ENCODE data around the gene HTR4. TPM values are rescaled to one million over a fixed set of nuclear protein-coding genes. Genes with fewer than 3 reads are reported as not detected.

The HTR4 gene
- total RNA-seq, 2 donors from 2014 or later: not detected

DNA sequence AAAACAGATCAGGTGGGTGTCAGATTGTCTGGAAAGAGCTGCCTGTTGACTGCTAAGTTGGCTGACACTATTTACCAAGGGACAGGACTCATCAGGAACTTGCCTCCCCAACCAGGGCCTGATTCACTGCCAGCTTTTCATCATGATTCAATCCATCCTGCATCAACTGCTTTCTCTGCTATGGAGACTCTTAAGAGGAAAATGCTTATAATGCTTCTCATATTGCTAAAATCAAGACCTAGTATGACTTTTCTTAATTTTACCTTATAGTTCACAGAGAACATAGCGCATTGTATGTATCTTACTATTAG is 21.3 kb downstream of the HTR4 start:
- H3K9me3 Mint-ChIP-seq: no peaks in the 10 kb centered on the region
- ATAC-seq (peak in 1 of 2 donors; percentile 40), DNase-seq (ENCODE audit: low spot score in 2 of 2) (no peak)
- no peak overlapping the region for H3K27ac Mint-ChIP-seq
- no peaks in the 10 kb centered on the region for H3K36me3 Mint-ChIP-seq

DNA sequence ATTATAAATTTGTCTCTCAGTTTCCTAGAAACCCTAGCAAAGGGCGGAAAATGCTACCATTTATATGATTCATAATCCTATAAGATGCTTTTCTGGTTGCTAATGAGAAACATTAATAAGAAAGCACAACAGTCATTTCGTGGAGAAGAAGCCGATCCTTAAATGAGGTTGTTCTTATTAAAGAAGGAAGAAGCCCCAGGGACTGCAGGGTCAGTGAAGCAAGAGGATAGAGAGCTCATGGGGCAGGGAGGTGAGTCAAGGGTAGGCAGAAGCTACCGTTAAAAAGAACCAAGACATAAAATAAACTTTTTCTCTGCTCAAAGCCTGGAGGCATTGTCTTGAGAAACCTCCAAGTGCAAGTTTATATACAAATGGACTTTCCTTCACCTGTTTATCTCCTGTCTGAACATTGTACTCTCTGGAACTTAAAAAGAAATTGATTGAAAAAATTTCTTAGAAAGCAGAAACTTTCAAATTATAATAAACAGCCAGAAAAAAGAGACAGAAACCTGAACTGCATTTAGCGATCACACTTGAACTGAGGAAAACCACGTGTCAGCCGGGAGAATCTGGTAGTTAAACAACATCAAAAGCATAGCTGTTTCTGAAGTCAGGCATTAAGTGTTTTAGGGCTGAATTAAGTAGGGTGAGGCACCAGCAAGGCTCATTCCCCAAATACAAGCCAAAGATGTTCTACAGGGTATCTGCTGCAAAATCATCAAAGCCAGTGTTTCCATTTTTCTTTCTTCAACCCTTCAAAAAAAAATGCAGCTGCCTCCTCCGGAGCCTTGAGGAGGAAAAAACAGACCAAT is 21.9 kb downstream of the HTR4 start:
- Mint-ChIP-seq H3K9me3 (no peaks in the 10 kb centered on the region), H3K27ac (no peak overlapping the region), H3K36me3 (no peaks in the 10 kb centered on the region)
- DNase-seq (ENCODE audit: low spot score in 2 of 2) (no peak), ATAC-seq (no peak)

DNA sequence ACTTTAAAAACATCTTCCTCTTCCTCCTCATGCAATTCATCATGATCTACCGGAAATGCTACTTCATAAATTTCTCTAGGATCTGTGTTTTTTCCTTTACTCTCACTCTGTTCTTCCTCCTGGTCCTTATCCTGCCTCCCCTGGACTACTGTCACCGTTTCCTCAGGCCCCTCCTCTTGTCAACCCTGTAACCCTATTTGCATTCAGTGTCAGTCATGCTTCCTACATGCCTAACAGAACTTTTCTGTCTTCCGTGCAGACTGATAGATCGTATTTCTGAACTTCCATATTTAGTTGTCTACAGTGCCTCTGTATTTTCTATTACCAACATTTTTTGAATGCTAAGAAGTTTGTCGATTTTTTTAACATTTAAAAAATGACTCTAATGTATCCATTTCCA is 27.3 kb downstream of the HTR4 start:
- Mint-ChIP-seq H3K9me3 (no peaks in the 10 kb centered on the region), H3K36me3 (no peaks in the 10 kb centered on the region), H3K27ac (no peak overlapping the region)
- ATAC-seq (no peak), DNase-seq (ENCODE audit: low spot score in 2 of 2) (no peak)

DNA sequence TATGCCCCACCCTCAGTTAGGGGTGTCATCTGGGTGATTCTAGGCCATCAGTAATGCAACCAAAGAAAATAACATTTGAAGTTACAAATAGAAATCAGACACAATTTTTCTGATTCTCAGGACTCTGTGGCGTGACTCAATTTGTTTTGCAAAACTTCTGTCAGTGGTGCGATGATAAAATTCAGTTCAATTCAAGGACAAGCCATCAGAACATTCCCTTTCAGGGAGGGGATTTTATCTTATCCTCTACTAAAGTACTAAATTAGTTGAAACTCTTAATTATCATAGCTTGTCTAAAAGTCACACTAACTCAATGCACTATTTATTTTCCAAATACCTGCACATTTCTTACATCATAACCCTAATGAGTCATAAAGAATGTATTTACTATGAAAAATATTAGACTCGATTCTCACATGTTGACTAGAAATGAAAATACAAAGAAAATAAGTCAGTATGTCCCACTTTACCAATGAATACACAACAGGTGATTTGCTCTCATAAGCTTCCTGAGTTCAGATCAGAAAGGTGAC is 28.2 kb downstream of the HTR4 start:
- ATAC-seq (no peak), DNase-seq (ENCODE audit: low spot score in 2 of 2) (no peak)
- Mint-ChIP-seq H3K36me3 (no peaks in the 10 kb centered on the region), H3K9me3 (no peaks in the 10 kb centered on the region), H3K27ac (no peak overlapping the region)

DNA sequence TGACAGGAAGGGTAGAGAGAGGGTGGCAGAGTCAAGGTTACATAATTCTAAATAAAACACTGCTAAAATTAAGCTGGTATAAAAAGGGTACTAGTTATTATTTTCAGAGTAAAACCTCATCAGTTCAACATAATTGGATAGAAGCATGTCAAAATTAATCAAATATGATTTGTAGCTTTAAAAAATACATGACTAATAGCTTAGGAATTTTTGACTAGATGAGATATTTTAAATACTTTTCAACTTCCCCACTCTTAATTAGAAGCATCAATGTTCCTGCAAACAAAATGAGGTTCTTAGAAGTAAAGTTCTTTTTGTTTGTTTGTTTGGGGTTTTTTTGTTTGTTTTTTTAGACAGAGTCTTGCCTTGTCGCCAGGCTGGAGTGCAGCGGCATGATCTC is 29.1 kb downstream of the HTR4 start:
- Mint-ChIP-seq H3K27ac (no peak overlapping the region), H3K36me3 (no peaks in the 10 kb centered on the region), H3K9me3 (no peaks in the 10 kb centered on the region)
- ATAC-seq (no peak), DNase-seq (ENCODE audit: low spot score in 2 of 2) (no peak)

DNA sequence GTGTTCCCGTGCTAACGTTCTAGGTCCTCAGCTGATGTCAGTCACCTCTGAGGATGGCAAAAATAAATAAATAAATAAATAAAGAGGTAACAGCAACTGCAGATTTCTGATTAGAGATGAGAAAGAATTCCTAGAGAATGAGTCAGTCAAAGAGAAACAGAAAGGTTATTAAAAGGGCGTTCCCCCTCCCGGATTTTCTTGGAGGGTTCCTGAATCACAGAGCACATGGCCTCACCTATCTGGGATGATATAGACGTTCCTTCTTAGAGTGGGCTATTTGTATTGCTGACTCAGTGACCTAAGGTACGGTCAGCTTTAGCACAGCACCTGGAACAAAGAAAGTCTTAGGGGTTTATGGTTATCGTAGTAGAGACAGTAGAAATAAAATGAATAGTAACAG is 30.6 kb downstream of the HTR4 start:
- no peak overlapping the region for H3K27ac Mint-ChIP-seq
- ATAC-seq: no peak
- no peaks in the 10 kb centered on the region for H3K36me3 Mint-ChIP-seq
- DNase-seq (ENCODE audit: low spot score in 2 of 2): no peak
- H3K9me3 Mint-ChIP-seq: no peaks in the 10 kb centered on the region

DNA sequence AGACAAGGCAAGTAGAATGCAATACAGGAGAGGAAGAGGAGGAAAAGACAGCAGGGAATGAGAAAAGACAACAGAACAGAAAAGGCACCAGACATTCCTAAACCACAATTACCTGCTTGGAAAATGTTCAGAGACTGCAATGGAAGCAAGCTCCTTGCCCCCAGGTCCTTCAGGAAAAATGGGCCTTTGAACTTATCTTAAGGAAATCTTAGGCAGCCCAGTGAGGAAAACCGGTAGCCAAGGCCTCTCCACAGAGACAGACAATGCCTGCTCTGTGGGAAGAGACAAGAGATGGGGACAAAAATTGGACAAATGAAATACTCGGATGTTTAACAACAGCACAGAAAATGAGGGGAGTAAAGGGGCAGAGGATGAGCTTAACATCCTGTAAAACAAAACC is 31.2 kb downstream of the HTR4 start:
- no peaks in the 10 kb centered on the region for H3K36me3 Mint-ChIP-seq
- H3K27ac Mint-ChIP-seq: no peak overlapping the region
- DNase-seq (ENCODE audit: low spot score in 2 of 2): no peak
- no peak for ATAC-seq
- H3K9me3 Mint-ChIP-seq: no peaks in the 10 kb centered on the region

DNA sequence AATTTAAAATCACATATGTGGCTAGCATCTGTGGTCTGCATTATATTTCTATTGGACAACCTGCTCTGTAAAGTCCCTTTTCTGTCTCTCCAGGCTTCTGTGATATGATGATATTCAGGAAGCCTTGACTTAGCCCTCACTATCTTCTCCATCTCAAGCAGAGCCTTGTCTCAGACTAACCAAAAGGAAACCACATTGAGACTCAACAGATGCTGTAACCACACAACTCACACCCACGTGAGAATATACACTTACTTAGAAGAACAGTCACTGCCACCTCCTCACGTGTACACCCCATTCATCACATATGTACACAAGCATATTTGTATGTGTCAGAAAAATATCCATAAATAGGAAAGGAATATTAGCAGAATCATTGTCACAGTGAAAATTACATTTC is 33.6 kb downstream of the HTR4 start:
- peak; percentile 93 to 95 for ATAC-seq
- no peaks in the 10 kb centered on the region for H3K9me3 Mint-ChIP-seq
- H3K27ac Mint-ChIP-seq: no peak overlapping the region
- H3K36me3 Mint-ChIP-seq: no peaks in the 10 kb centered on the region
- DNase-seq (ENCODE audit: low spot score in 2 of 2): no peak

DNA sequence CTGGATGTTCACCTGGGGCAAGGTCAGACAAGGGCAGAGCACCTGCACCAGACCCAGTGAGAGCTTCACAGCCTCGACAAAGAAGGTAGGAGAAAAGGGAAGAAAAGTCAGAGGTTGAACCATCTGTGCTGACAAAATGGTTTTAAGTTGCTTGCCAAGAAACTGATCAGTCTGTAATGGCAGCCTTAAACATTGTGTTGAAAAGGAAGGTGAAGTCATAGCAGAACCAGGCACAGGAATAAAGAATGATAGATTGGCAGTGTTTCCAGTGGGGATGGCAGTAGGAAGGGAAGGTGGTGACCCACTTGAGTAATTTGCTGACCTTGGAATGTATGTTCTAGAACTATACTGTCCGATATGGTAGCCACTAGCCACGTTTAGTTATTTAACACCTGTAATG is 34.2 kb downstream of the HTR4 start:
- DNase-seq (ENCODE audit: low spot score in 2 of 2) (no peak), ATAC-seq (no peak)
- no peaks in the 10 kb centered on the region for H3K36me3 Mint-ChIP-seq
- no peaks in the 10 kb centered on the region for H3K9me3 Mint-ChIP-seq
- H3K27ac Mint-ChIP-seq: no peak overlapping the region

DNA sequence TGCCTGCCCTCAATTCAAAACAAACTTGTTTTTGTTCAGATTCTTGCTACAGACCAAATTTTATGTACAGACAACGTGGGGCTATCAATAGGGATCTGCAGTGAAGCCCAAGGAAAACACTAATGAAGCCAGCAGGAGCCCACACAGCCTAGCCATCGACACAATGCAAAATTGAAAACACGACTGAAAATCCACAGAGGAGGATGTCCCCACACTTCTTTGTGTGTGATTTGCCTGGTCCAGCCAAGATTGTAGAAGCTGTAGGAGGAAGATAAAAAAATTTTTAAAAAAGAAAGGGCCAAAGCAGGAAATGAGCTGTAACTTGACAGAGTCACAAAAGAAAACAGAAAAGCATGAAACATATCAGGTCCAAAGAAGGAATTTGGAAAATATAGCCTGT is 34.8 kb downstream of the HTR4 start:
- Mint-ChIP-seq H3K9me3 (no peaks in the 10 kb centered on the region), H3K36me3 (no peaks in the 10 kb centered on the region), H3K27ac (no peak overlapping the region)
- DNase-seq (ENCODE audit: low spot score in 2 of 2) (no peak), ATAC-seq (no peak)

DNA sequence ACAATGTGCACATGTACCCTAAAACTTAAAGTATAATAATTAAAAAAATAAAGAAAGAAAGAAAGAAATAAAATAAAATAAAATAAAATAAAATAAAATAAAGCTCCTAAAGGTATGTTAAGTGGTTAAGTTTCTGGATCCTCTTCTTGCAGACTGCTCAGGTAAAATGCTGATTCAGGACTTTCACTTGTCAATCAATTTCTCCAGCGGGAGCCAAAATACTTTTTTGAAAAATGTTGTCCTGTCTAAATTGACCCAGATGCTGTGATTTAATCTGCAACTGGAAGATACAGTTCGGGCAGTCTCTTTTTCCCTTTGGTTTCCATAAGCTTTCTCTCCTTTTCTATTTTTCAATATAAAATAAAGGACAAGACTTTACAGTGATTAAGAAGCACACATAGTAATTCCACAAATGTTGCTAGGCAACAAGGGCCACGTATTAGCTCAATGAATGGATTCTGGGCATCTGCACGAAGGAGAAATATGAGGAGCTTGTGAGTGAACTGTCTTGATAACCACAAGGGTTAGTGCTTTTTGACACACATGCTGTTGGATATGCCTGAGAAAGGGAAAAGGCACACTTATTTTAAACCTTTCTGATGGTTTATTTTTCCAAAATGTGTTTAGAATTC is 38.6 kb downstream of the HTR4 start:
- no peak overlapping the region for H3K27ac Mint-ChIP-seq
- H3K36me3 Mint-ChIP-seq: no peaks in the 10 kb centered on the region
- no peaks in the 10 kb centered on the region for H3K9me3 Mint-ChIP-seq
- no peak for DNase-seq (ENCODE audit: low spot score in 2 of 2)
- ATAC-seq: no peak

DNA sequence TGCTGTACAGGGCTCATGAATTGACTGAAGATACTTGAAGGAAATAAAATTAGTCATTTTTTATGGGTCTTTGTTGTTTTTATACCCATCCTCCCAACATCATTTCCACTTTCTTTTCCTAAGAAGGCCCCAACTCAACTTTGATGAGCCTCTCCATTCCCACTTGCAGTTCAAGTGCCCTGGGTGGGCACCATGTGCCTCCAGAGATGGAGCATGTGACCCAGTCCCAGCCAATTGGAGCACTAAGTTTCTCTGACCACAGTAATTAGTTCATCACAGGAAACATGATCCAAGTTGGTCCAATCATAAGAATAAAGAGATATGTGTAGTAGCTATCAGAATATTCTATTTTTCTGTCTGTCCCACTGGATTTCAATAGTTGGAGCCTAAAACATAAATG is 46.9 kb downstream of the HTR4 start:
- Mint-ChIP-seq H3K27ac (no peak overlapping the region), H3K9me3 (peaks cover 0 to 4% of the 10 kb centered on the region in 2 donors), H3K36me3 (no peaks in the 10 kb centered on the region)
- ATAC-seq (no peak), DNase-seq (ENCODE audit: low spot score in 2 of 2) (no peak)

DNA sequence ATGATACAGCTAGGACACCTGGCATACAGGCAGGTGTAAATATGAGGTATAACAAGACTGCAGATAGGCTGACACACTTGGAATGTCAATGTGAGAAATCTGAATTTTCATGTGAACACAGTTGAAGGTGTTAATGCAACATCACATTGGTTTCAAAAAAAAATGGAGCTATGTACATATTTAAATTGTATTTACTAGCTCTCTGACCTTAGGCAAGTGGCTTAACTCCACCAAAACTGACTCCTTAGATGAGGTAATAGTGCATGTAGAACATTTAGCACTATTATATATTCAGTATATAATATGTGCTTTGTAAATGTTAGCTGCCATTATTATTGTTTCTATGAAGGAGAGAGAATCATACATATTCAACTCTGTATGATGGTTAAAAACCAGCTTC is 48.0 kb downstream of the HTR4 start:
- no peak for DNase-seq (ENCODE audit: low spot score in 2 of 2)
- ATAC-seq: no peak
- no peaks in the 10 kb centered on the region for H3K36me3 Mint-ChIP-seq
- H3K9me3 Mint-ChIP-seq: peaks cover 0 to 4% of the 10 kb centered on the region in 2 donors
- H3K27ac Mint-ChIP-seq: no peak overlapping the region

DNA sequence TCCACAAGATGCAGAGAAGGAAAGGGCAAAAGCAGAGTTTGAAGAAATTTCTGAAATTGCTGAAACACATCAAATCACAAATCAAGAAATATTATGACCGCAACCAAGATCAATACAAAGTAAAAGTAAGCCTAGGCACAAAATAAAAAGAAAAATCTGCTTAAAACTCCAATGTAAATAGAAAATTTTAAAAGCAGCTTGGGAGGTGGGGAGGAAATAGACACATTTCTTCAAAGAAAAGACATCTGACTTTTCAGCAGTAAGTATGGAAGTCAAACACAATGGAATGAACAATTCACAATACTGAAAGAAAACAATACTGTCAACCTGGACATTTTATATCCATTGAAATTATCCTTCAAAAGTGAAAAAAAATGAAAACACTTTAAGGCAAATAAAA is 55.1 kb downstream of the HTR4 start:
- Mint-ChIP-seq H3K36me3 (peaks cover 6 to 12% of the 10 kb centered on the region in 2 donors), H3K9me3 (peaks cover 10 to 14% of the 10 kb centered on the region in 2 donors), H3K27ac (no peak overlapping the region)
- ATAC-seq: no peak
- no peak for DNase-seq (ENCODE audit: low spot score in 2 of 2)

DNA sequence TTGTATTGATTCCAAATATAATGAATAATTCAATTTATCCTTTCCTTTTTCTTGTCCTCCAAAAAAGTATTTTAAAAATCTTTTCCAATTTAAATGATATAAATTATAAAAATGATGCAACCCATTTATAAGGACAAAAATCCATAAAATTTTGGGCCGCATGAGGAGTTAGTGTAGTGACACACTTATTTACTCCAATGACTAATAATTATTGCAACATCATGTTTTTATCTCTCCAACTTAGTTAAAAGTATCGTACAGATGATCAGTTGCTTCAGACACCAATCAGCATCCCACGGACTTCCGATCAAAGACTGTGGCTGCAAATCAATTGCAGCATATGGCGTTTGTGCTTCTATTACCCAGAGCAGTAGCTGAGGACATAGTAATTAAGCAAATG is 58.6 kb downstream of the HTR4 start:
- Mint-ChIP-seq H3K9me3 (peaks cover 10 to 14% of the 10 kb centered on the region in 2 donors), H3K27ac (no peak overlapping the region), H3K36me3 (peaks cover 6 to 12% of the 10 kb centered on the region in 2 donors)
- ATAC-seq: no peak
- DNase-seq (ENCODE audit: low spot score in 2 of 2): no peak

DNA sequence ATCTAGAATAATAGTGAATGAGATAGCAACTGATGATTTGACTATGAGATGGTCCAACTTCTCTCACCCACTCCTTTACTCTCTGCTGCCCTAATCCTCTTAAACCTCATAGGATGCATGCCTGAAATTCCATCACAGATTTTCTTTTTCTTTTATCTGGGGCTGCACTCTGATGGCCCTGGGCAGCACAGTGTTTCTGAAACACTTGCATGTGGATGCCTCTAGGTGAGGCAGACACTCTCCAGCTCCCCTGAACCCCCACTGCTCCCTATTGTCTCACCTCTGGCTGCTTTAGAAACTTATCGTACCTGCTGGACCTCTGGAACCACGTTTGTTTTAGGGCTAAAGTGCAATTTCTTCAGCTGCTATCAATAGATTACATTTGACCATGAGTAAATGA is 67.5 kb downstream of the HTR4 start:
- Mint-ChIP-seq H3K27ac (no peak overlapping the region), H3K9me3 (no peaks in the 10 kb centered on the region), H3K36me3 (no peaks in the 10 kb centered on the region)
- ATAC-seq (no peak), DNase-seq (ENCODE audit: low spot score in 2 of 2) (no peak)

DNA sequence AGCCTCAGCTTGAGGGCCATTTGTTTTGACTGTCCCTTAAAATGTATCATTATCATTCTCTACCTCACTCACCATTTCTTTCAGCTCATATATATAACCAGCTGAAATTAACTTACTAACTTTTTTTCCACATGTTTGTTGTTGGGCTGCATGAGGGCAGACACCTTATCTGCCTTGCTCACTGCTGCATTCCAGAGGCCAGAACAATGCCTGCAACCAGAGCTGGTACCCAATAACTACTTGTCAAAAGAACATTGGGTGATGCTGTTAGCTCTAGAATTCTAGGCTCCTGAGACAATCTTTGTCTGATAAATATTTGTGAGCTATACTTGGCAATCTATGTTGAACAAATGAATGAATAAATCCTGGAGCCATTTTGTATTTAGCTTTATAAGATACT is 68.3 kb downstream of the HTR4 start:
- DNase-seq (ENCODE audit: low spot score in 2 of 2) (no peak), ATAC-seq (no peak)
- H3K36me3 Mint-ChIP-seq: no peaks in the 10 kb centered on the region
- no peak overlapping the region for H3K27ac Mint-ChIP-seq
- H3K9me3 Mint-ChIP-seq: no peaks in the 10 kb centered on the region

DNA sequence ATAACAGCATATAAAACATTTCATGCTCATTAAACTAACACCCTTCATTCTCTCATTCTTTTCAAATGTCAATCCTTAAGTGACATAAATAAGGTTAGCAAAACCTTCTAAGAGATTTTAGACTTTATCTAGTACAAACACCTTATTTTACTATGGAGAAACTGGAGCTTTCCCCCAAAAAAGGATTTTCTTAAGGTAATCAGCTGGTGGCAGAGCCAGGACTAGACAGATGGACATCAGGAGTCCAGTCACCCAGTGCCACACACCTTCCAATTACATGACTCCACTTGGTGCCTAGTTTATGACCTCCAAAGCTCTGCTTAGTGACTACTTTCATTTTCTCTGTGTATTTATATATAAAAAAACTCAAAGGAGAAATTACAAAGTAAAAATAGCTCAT is 70.2 kb downstream of the HTR4 start:
- Mint-ChIP-seq H3K9me3 (peaks cover 0 to 6% of the 10 kb centered on the region in 2 donors), H3K36me3 (no peaks in the 10 kb centered on the region)
- no peak for DNase-seq (ENCODE audit: low spot score in 2 of 2)

More for the DNA sequence above, 70.2 kb downstream of the HTR4 start:
- no peak for ATAC-seq
- no peak overlapping the region for H3K27ac Mint-ChIP-seq
